ENCODE data around the gene PTGIR. TPM values are rescaled to one million over a fixed set of nuclear protein-coding genes. Genes with fewer than 3 reads are reported as not detected.

PTGIR gene
- total RNA-seq, 1 experiment from 2014 or later = not detected

- Histone ChIP-seq H3K27me3 (replicated peaks; ENCODE audit: insufficient read depth, low read depth, low read length, poor library complexity) (no peaks in the 10 kb centered on the region), H3K36me3 (ENCODE audit: insufficient read depth, low read length, poor library complexity, severe bottlenecking) (peaks cover 5% of the 10 kb centered on the region), H3K27ac (ENCODE audit: low read depth, low read length, poor library complexity, severe bottlenecking) (peak overlapping the region; percentile 100), H3K4me1 (ENCODE audit: insufficient read depth, low read length, poor library complexity, severe bottlenecking) (peaks cover 10% of the 10 kb centered on the region), H3K9me3 (ENCODE audit: low read depth, low read length, poor library complexity, severe bottlenecking) (peaks cover 10% of the 10 kb centered on the region), H3K4me3 (ENCODE audit: low read depth, low read length, poor library complexity, severe bottlenecking) (peak overlapping the region; percentile 100)
- intact Hi-C loops (cut with micrococcal nuclease; ENCODE audit: unreplicated experiment) = loop anchor here (5.0 kb wide), 1 partner anchor 73 kb away; no protein-coding TSS in a partner anchor
- peak; percentile 98 for DNase-seq (ENCODE audit: low spot score)
- ChIA-PET POLR2A (ENCODE audit: low non-redundant PET) (interaction anchor here (0.7 kb wide), 1 partner anchor 113 kb away, joined by 4 read pairs; no protein-coding TSS in a partner anchor), CTCF (interaction anchor here (0.5 to 1.4 kb wide), 7 partner anchors 13 to 205 kb away, joined by 3 to 10 read pairs (median 4); partner anchors contain the start of gene DACT3)
- TSS peak; percentile 86 for BruUV-seq (replicated peaks)
- TF ChIP-seq EZH2 (IDR thresholded peaks at IDR 0.05; ENCODE audit: borderline replicate concordance, low read depth, low read length, poor library complexity, severe bottlenecking) = no peak
Observed at GRCh38 chr19:46600384-46601317, 24.2 kb downstream of the PTGIR start.

GRCh38 chr19:46599716-46600373 lies 25.0 kb downstream of the PTGIR start:
- Histone ChIP-seq H3K27ac (ENCODE audit: low read depth, low read length, poor library complexity, severe bottlenecking) (peak overlapping the region; percentile 100), H3K4me1 (ENCODE audit: insufficient read depth, low read length, poor library complexity, severe bottlenecking) (peaks cover 10% of the 10 kb centered on the region), H3K36me3 (ENCODE audit: insufficient read depth, low read length, poor library complexity, severe bottlenecking) (no peaks in the 10 kb centered on the region), H3K27me3 (replicated peaks; ENCODE audit: insufficient read depth, low read depth, low read length, poor library complexity) (no peaks in the 10 kb centered on the region), H3K9me3 (ENCODE audit: low read depth, low read length, poor library complexity, severe bottlenecking) (peaks cover 10% of the 10 kb centered on the region), H3K4me3 (ENCODE audit: low read depth, low read length, poor library complexity, severe bottlenecking) (peak overlapping the region; percentile 100)
- BruUV-seq (replicated peaks) = no TSS peak
- no peak for DNase-seq (ENCODE audit: low spot score)
- CTCF ChIA-PET = interaction anchor here (0.6 to 1.4 kb wide), 4 partner anchors 14 to 157 kb away, joined by 3 to 8 read pairs (median 6); partner anchors contain the start of gene DACT3
- POLR2A ChIA-PET (ENCODE audit: low non-redundant PET) = interaction anchor here (0.7 kb wide), 1 partner anchor 114 kb away, joined by 4 read pairs; no protein-coding TSS in a partner anchor
- intact Hi-C loops (cut with micrococcal nuclease; ENCODE audit: unreplicated experiment) = loop anchor here (5.0 kb wide), 1 partner anchor 73 kb away; no protein-coding TSS in a partner anchor
- TF ChIP-seq EZH2 (IDR thresholded peaks at IDR 0.05; ENCODE audit: borderline replicate concordance, low read depth, low read length, poor library complexity, severe bottlenecking) (no peak), CTCF (conservative IDR thresholded peaks at IDR 0.05; ENCODE audit: low read depth, low read length) (no peak)

- no peak for TF ChIP-seq CTCF (conservative IDR thresholded peaks at IDR 0.05; ENCODE audit: low read depth, low read length)
- TF ChIP-seq EZH2 (IDR thresholded peaks at IDR 0.05; ENCODE audit: borderline replicate concordance, low read depth, low read length, poor library complexity, severe bottlenecking) = no peak
- no peak for DNase-seq (ENCODE audit: low spot score)
- Histone ChIP-seq H3K4me3 (ENCODE audit: low read depth, low read length, poor library complexity, severe bottlenecking) (no peak overlapping the region), H3K9me3 (ENCODE audit: low read depth, low read length, poor library complexity, severe bottlenecking) (peaks cover 10% of the 10 kb centered on the region), H3K27ac (ENCODE audit: low read depth, low read length, poor library complexity, severe bottlenecking) (no peak overlapping the region), H3K4me1 (ENCODE audit: insufficient read depth, low read length, poor library complexity, severe bottlenecking) (peaks cover 10% of the 10 kb centered on the region), H3K36me3 (ENCODE audit: insufficient read depth, low read length, poor library complexity, severe bottlenecking) (no peaks in the 10 kb centered on the region), H3K27me3 (replicated peaks; ENCODE audit: insufficient read depth, low read depth, low read length, poor library complexity) (no peaks in the 10 kb centered on the region)
- POLR2A ChIA-PET (ENCODE audit: low non-redundant PET) = interaction anchor here (0.6 kb wide), 1 partner anchor 34 kb away, joined by 3 read pairs; no protein-coding TSS in a partner anchor
- intact Hi-C loops (cut with micrococcal nuclease; ENCODE audit: unreplicated experiment) = no loop called here
- BruUV-seq (replicated peaks) = no TSS peak
- CTCF ChIA-PET = no interaction called here
Observed at GRCh38 chr19:46598372-46598917, 26.4 kb downstream of the PTGIR start.

All from A673 (cell line).